ENCODE measurements around the gene TMEM209.

- TF ChIP-seq, protein P1, sequence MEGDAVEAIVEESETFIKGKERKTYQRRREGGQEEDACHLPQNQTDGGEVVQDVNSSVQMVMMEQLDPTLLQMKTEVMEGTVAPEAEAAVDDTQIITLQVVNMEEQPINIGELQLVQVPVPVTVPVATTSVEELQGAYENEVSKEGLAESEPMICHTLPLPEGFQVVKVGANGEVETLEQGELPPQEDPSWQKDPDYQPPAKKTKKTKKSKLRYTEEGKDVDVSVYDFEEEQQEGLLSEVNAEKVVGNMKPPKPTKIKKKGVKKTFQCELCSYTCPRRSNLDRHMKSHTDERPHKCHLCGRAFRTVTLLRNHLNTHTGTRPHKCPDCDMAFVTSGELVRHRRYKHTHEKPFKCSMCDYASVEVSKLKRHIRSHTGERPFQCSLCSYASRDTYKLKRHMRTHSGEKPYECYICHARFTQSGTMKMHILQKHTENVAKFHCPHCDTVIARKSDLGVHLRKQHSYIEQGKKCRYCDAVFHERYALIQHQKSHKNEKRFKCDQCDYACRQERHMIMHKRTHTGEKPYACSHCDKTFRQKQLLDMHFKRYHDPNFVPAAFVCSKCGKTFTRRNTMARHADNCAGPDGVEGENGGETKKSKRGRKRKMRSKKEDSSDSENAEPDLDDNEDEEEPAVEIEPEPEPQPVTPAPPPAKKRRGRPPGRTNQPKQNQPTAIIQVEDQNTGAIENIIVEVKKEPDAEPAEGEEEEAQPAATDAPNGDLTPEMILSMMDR (IDR thresholded peaks at IDR 0.05; ENCODE audit: low read length): peak; percentile 100
- no peak for TF ChIP-seq EZH2 (IDR thresholded peaks at IDR 0.05; ENCODE audit: borderline replicate concordance, low read length)
Measured at GRCh38 chr7:130242198-130243014, 37.2 kb upstream of the TMEM209 start.
